ENCODE results near the gene LRMDA.

The LRMDA gene

GRCh38 chr10:76336213-76336963 lies 905.0 kb downstream of the LRMDA start:
- DNase-seq = no peak

DNA sequence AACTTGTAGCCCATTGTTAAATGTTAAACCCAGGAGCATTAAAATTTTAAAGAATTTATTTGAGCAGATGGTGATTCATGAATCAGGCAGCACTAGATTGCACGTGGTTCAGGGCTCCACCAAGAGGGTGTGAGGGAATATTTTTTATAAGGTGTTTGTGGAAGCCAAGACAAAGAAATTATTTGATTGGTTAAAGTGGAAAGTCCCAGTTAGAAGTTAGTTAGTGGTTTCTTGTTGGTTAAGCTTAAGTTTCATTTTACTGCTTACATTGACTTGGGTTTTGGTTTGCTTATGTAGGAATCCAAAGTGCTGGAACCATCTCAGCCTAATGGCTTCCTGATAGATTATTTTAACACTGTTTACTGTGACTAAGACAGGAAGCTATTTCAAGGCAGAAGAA lies 906.2 kb downstream of the LRMDA start:
- no peak for DNase-seq

- DNase-seq = no peak
Observed at GRCh38 chr10:76338187-76338586, 906.8 kb downstream of the LRMDA start.

DNA sequence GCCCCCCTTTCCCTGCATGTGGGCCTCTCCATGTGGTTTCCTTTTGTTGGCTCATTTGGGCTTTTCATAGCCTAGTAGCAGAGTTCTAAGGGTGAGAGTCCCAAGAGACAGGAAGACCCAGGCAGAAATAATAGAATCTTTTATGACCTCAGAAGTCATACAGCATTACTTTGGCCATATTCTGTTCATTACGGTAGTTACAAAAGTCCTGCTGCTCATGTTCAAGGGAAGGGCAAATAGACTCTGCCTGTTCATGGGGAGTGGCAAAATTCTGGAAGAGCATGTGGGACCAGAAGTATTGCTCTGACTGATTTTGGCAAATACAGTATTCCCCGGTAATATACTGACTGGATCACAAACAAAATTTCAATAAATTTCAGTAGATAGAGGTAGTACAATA lies 910.3 kb downstream of the LRMDA start:
- no peak for DNase-seq

GRCh38 chr10:76342996-76343395 lies 911.6 kb downstream of the LRMDA start:
- DNase-seq = no peak

DNA sequence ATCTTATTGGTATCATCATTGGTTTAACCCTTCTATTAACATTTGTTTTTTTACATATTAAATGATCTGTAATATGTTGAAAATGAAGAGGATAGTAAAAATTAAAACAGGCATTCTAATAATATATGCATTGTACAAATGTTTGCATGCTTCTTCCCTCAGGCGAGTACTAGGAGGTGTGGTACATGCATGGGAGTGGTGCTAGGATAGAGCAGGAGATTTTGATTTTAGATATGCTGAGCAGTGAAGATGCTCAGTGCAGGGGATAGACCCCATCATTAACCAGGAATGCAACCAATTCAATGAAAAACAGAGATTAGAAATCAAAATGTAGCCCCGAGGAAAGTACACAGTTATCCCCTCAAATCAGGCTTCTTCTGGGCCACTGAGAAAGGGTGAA lies 916.4 kb downstream of the LRMDA start:
- DNase-seq = no peak

GRCh38 chr10:76350583-76350982 lies 919.2 kb downstream of the LRMDA start:
- DNase-seq = no peak

DNA sequence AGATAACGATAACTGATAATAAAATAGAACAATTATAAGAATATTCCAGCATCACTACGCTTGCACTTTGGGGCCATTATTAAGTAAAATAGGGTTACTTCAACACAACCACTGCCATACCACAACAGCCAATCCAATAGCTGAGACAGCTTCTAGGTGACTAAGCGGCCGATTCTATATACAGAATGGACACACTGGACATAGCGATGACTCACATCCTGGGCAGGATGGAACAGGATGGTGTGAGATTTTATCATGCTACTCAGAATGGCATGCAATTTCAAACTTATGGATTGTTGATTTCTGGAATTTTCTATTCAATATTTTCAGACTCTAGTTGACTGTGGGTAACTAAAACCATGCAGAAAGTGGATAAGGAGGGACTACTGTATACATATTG lies 920.9 kb downstream of the LRMDA start:
- no peak for DNase-seq

DNA sequence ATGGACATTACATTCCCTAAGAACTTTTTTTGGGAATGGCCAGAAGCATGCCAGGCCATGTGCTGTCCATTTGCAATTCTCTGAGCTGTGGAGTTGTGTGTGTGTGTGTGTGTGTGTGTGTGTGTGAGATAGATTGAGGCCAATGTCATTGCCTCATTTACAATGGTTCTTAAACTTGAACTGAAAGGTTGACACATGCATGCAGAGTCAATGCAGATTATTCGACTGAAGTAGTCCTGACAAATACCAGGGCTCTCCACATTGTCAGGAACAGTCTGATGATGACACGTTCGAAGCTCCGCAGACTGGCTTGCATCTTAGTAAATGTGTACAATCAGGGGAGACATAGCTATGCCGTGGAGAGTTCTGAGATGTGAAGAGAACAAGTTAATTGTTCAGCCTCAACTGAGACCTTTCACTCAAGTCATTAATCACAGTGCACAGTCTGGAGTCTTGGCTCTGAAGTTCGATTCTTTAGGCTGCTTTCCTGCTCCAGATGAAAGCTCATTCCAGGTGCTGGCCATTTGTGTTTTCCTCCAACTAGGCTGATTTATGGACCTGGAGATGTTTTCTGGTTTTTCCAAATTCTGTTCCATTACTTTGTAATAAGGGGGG lies 921.9 kb downstream of the LRMDA start:
- DNase-seq = no peak

- no peak for DNase-seq
Observed at GRCh38 chr10:76354212-76354738, 922.9 kb downstream of the LRMDA start.

DNA sequence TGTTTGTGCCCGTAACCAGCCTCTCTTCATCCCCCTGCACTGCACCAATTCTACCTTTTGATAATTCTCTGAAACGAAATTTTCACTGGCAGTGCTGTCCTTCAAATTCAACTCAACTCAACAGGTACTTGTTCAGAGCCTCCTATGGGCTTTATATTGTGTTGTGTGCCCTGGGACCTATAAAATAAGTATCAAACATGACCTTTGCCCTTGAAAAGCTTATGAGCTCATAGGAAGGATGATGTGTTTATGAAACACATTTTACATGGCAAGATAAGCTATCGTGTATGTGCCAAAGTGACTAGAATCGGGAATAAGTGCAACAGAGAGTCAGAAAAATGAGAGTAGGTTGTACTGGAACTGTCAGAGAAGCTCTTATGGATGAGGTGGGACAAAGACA lies 923.5 kb downstream of the LRMDA start:
- no peak for DNase-seq

GRCh38 chr10:76356557-76356956 lies 925.1 kb downstream of the LRMDA start:
- DNase-seq = no peak

DNA sequence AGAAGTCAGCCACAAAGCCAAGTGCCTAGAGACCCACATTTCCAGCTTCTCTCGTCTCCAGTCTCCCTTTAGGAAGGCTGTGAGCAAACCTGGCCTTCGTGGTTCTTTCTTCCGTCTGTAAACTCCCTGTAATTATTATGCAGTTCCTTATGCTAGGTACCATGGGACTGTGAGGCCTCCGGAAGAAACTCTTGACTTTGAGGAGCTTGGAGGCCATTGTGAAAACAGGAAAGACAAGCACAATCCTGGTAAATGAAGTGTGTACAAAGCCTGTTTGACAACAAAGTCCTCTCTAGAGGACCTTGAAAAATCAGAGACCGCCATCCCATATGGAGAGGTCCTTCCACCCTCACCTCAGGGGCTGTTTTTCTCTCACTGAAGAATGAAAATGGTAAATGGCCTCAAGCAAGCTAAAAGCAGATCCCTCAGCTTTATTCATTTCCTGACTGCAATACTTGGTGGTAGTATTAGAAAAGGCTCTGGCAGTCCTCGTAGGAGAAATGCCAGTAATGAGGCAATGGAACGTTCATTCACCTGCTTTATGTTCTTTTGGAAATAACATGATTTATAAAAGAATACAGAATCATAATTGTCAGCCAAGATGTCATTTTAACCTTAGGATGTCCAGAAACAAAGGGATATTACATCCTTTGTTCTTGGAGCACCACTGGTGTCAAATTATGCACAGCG lies 926.4 kb downstream of the LRMDA start:
- no peak for DNase-seq

DNA sequence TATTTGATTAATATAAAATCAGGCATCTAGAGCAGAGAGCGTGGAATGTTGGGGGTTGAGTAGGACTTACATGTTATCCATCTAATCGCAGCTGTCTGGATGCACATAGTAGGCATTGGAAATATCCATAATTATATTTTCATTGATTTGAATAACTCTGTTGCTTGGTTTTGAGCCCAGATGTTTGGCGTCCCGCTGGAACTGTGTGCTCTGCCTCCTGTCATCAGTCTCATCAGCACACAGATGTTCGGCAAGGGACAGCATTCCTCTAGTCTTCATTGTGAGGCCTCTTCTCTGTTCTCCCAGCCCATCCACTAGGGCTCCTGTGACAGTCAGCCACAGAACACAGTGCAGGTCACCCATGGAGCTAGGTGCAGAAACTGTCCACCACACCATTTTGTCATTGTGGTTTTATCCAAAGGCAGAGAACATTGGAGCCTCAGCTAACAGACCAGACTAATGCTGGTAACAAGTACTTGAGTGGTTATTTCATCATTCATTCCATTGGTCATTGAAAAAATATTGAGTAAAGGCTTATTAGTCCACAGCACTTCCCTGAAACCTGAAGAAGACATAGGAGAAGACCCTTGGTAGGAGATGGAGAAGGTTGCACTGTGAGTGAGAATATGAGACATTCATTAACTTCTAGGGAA lies 927.4 kb downstream of the LRMDA start:
- DNase-seq = no peak

GRCh38 chr10:76375761-76376160 lies 944.3 kb downstream of the LRMDA start:
- DNase-seq = no peak

- DNase-seq = no peak
Observed at GRCh38 chr10:76382381-76382851, 951.0 kb downstream of the LRMDA start.

DNA sequence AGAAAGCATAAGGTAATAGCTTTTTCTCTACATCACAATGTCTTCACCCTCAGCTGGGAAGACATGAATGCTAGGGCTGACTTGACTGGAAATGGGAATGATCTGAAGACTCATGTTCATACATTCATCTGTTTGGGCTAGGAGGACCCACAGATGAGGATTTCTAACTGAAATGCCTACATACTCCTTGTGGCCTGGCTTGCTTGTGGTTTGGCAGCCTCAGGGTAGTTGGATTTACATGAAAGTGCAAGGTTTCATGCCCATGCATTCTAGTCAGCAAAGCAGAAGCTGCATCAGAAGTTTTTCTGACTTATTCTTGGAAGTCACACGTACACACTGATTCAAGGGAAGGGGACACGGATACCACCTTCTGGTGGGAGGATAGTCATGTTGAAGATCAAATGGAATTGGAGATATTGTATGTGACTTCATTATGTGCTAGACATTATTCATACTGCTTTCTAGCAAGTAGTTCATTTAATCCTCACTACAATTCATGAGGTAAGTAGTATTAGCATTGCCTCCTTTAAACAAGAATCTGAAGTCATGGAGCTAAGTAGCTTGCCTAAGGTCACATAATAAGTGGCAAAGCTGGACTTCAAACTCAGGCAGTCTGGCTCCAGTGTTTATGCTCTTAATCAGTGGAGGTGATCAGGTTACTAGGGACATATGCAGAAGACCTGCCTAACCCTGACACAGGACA lies 957.0 kb downstream of the LRMDA start:
- no peak for DNase-seq

DNA sequence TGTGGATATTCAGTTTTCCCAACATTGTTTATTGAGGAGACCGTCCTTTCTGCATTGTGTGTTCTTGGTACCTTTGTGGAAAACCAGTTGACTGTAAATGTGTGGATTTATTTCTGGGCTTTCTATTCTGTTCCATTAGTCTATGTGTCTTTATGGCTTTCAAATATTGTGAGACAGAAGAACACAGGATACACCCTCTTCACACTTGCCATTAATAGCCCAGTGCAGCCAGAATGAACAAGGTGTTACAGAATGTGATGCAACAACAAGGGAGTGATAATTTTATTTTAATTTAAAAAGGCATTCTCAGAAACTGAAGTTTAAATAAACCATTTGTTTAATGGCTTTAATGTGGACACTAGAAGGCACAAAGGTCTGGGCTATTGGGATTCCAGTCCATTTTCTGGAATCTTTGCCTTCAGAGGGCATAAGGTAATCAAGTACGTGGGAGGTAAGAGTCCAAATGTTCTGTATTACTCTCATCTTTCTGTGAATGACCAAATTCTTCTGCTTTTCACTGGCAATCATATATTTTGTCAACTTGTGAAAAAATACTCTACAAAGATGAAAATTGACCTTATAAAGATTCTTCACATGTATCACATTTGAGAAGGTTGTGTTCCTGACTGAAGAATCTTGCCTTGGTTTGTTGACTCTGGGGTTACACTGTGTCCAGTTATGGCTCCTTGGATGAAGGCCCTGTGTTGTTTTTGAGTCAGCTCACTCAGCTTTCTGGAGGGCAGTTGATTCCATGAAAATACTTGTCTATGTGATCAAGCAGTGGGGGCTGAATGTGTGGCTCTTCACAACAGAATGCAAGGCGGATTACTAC lies 962.7 kb downstream of the LRMDA start:
- no peak for DNase-seq

- no peak for DNase-seq
Observed at GRCh38 chr10:76394707-76395042, 963.3 kb downstream of the LRMDA start.

DNA sequence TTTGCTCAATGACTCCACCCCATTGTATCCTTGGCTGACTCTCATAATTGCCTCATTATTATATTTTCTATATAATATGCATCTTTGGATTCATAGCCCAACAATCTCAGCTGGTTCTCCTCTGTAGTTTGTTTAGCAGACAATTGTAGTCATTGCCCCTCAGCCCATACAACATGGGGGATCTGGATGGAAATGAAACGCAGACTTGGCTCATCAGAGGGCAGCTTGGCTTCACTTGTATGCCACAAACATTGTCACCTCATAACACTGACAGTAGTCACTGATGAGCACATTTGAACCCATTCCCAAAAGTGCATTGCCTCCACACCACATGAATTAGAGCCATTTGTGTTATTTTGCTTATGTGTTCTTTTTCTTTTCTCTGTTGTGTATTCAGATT lies 963.8 kb downstream of the LRMDA start:
- DNase-seq = no peak

- no peak for DNase-seq
Observed at GRCh38 chr10:76396134-76396533, 964.7 kb downstream of the LRMDA start.
